ENCODE measurements around the gene FARSB. TPM values are rescaled to one million over a fixed set of nuclear protein-coding genes. Genes with fewer than 3 reads are reported as not detected.

The FARSB gene
- total RNA-seq, 1 experiment from 2014 or later: 32.9 TPM

DNA sequence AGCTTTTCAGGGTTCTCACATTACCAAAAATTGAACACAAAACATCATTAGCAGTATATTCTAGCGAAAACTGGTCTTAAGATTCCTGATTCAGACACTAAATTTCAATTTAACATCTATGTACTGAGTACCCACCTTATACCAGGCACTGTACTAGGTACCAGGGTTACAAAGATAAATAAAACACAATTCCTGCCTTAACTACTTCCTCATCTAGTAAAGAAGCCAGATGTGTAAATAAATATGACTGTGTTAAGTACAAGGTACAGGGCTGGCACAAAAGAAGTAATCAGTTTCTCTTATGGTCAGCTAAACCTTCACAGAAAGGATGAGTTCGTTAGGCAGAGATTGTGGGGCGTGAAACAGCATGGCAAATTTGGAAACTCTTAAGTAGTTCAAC is 6.1 kb downstream of the FARSB start:
- Histone ChIP-seq H3F3A (ENCODE audit: low read length, unreplicated experiment) (no peaks in the 10 kb centered on the region), H3K36me3 (ENCODE audit: low read depth, low read length) (peaks cover 21% of the 10 kb centered on the region), H3K27ac (ENCODE audit: low read length) (no peak overlapping the region), H3K4me3 (ENCODE audit: low read length) (no peak overlapping the region), H3K4me1 (ENCODE audit: insufficient read depth, low read length) (peaks cover 20% of the 10 kb centered on the region), H3K4me2 (ENCODE audit: low read length) (no peak overlapping the region), H3K9ac (ENCODE audit: low read length) (no peak overlapping the region), H3K9me3 (ENCODE audit: low read length) (no peaks in the 10 kb centered on the region), H3K79me2 (ENCODE audit: low read length) (peaks cover 63% of the 10 kb centered on the region), H3K9me2 (replicated peaks; ENCODE audit: low read length) (no peaks in the 10 kb centered on the region), H4K20me1 (ENCODE audit: low read length) (peaks cover 31% of the 10 kb centered on the region; the same call in 1 of the 2 replicates), H2AFZ (ENCODE audit: low read length) (no peak overlapping the region), H3K27me3 (ENCODE audit: low read length) (no peaks in the 10 kb centered on the region)
- no peak for ATAC-seq
- TF ChIP-seq, protein P1, sequence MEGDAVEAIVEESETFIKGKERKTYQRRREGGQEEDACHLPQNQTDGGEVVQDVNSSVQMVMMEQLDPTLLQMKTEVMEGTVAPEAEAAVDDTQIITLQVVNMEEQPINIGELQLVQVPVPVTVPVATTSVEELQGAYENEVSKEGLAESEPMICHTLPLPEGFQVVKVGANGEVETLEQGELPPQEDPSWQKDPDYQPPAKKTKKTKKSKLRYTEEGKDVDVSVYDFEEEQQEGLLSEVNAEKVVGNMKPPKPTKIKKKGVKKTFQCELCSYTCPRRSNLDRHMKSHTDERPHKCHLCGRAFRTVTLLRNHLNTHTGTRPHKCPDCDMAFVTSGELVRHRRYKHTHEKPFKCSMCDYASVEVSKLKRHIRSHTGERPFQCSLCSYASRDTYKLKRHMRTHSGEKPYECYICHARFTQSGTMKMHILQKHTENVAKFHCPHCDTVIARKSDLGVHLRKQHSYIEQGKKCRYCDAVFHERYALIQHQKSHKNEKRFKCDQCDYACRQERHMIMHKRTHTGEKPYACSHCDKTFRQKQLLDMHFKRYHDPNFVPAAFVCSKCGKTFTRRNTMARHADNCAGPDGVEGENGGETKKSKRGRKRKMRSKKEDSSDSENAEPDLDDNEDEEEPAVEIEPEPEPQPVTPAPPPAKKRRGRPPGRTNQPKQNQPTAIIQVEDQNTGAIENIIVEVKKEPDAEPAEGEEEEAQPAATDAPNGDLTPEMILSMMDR (conservative IDR thresholded peaks at IDR 0.05; ENCODE audit: low read depth, low read length): no peak
- TF ChIP-seq EZH2phosphoT487 (IDR thresholded peaks at IDR 0.05; ENCODE audit: borderline replicate concordance, low read length) (no peak), EZH2 (IDR thresholded peaks at IDR 0.05; ENCODE audit: low read length, unreplicated experiment) (no peak)
- ChIA-PET CTCF (no interaction called here), POLR2A (ENCODE audit: unreplicated experiment) (no interaction called here)
- BruUV-seq (replicated peaks): no TSS peak
- DNase-seq: no peak
- intact Hi-C loops (cut with micrococcal nuclease): no loop called here

DNA sequence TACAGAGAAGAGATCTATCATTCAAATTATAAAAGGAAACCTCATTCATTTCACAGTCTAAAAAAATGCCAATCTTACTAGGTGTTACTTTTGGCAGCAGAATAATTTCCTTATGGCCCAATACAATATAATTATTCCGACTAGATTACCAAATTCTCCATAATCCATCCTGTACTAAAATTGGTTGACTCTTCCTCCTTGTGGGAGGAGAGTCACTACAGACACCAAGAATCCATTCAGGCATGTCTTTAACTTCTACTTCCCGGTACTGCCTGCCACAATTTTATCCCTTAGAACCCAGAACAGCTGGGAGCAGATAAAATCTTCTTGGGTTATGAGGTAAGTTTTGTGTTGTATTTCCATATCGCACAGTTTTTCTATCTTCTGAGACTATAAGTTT is 9.9 kb downstream of the FARSB start:
- H3K9me3 ChIP-seq (ENCODE audit: low read length): no peaks in the 10 kb centered on the region
- POLR2A ChIA-PET (ENCODE audit: unreplicated experiment): no interaction called here
- intact Hi-C loops (cut with micrococcal nuclease): no loop called here
- H4K20me1 ChIP-seq (ENCODE audit: low read length): peaks cover 13% of the 10 kb centered on the region; the same call in 1 of the 2 replicates
- no peak overlapping the region for H3K27ac ChIP-seq (ENCODE audit: low read length)
- H3F3A ChIP-seq (ENCODE audit: low read length, unreplicated experiment): no peaks in the 10 kb centered on the region
- peaks cover 48% of the 10 kb centered on the region for H3K36me3 ChIP-seq (ENCODE audit: low read depth, low read length)
- no peak overlapping the region for H3K4me3 ChIP-seq (ENCODE audit: low read length)
- no peak overlapping the region for H2AFZ ChIP-seq (ENCODE audit: low read length)
- BruUV-seq (replicated peaks): no TSS peak
- H3K27me3 ChIP-seq (ENCODE audit: low read length): no peaks in the 10 kb centered on the region
- H3K79me2 ChIP-seq (ENCODE audit: low read length): peaks cover 25% of the 10 kb centered on the region
- CTCF ChIA-PET: no interaction called here
- H3K9me2 ChIP-seq (replicated peaks; ENCODE audit: low read length): no peaks in the 10 kb centered on the region
- no peaks in the 10 kb centered on the region for H3K4me1 ChIP-seq (ENCODE audit: insufficient read depth, low read length)
- TF ChIP-seq, protein P1 (conservative IDR thresholded peaks at IDR 0.05; ENCODE audit: low read depth, low read length): no peak
- no peak for TF ChIP-seq EZH2phosphoT487 (IDR thresholded peaks at IDR 0.05; ENCODE audit: borderline replicate concordance, low read length)
- no peak for TF ChIP-seq EZH2 (IDR thresholded peaks at IDR 0.05; ENCODE audit: low read length, unreplicated experiment)
- no peak for ATAC-seq
- no peak for DNase-seq
- H3K9ac ChIP-seq (ENCODE audit: low read length): no peak overlapping the region
- no peak overlapping the region for H3K4me2 ChIP-seq (ENCODE audit: low read length)

DNA sequence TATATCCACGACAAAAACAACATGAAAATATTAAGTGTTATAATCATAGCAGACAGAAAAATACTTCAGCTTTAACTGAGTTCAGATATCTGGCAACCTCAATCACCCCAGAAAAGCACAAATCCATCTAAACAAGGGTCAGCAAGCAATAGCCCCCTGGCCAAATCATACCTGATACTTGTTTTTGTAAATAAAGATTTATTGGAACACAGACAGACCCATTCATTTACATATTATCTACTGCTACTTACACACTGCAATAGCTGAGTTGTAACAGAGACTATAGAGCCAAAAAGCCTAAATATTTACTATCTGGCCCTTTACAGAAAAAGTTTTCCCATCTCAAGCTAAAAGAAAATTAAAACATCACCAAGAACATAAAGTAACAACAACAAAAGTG is 12.8 kb downstream of the FARSB start:
- Histone ChIP-seq H3K9me2 (replicated peaks; ENCODE audit: low read length) (no peaks in the 10 kb centered on the region), H3K27ac (ENCODE audit: low read length) (no peak overlapping the region), H3K27me3 (ENCODE audit: low read length) (no peaks in the 10 kb centered on the region), H3K4me3 (ENCODE audit: low read length) (no peak overlapping the region), H3K4me1 (ENCODE audit: insufficient read depth, low read length) (no peaks in the 10 kb centered on the region), H3K9ac (ENCODE audit: low read length) (no peak overlapping the region), H3F3A (ENCODE audit: low read length, unreplicated experiment) (no peaks in the 10 kb centered on the region), H3K36me3 (ENCODE audit: low read depth, low read length) (peaks cover 59% of the 10 kb centered on the region; the same call in 1 of the 2 replicates), H3K4me2 (ENCODE audit: low read length) (no peak overlapping the region), H3K9me3 (ENCODE audit: low read length) (no peaks in the 10 kb centered on the region), H4K20me1 (ENCODE audit: low read length) (no peaks in the 10 kb centered on the region), H2AFZ (ENCODE audit: low read length) (no peak overlapping the region), H3K79me2 (ENCODE audit: low read length) (peaks cover 1% of the 10 kb centered on the region; the same call in 1 of the 2 replicates)
- intact Hi-C loops (cut with micrococcal nuclease): no loop called here
- POLR2A ChIA-PET (ENCODE audit: unreplicated experiment): no interaction called here
- ATAC-seq (no peak), DNase-seq (no peak)
- BruUV-seq (replicated peaks): no TSS peak
- CTCF ChIA-PET: no interaction called here
- TF ChIP-seq EZH2 (IDR thresholded peaks at IDR 0.05; ENCODE audit: low read length, unreplicated experiment) (no peak), EZH2phosphoT487 (IDR thresholded peaks at IDR 0.05; ENCODE audit: borderline replicate concordance, low read length) (no peak)
- TF ChIP-seq, protein P1 (conservative IDR thresholded peaks at IDR 0.05; ENCODE audit: low read depth, low read length): no peak
